Kidney (tissue), 14 donors: ENCODE data around the gene VSIG10. TPM values are rescaled to one million over a fixed set of nuclear protein-coding genes. Genes with fewer than 3 reads are reported as not detected.

ENCODE experiments used
- DNase-seq, 5 donors: peaks; one replicate each; pipeline ENCODE4 v3.0.0-alpha.2; 2013 to 2020
- FAIRE-seq: peaks from 2 replicates; lab custom pipeline; 2012; peaks lifted over from hg19 to GRCh38; lab: Jason Lieb, UNC
- H3K27ac ChIP-seq, 2 donors: one replicate each; pipeline ENCODE4 v1.7.0; 2013; ENCODE audit warnings: low read depth in 2 of 2, low read length in 2 of 2, inconsistent platforms in 1 of 2
- H3K27me3 ChIP-seq: one replicate; pipeline ENCODE4 v1.7.1; 2013; ENCODE audit warnings: low read length, inconsistent platforms; ENCODE audit not compliant: control insufficient read depth, insufficient read depth
- H3K36me3 ChIP-seq, 3 donors: one replicate each; pipeline versions ENCODE4 v1.7.0 to v1.7.1; 2013; ENCODE audit warnings: low read length in 3 of 3, control low read depth in 1 of 3, inconsistent platforms in 1 of 3; ENCODE audit not compliant: insufficient read depth in 3 of 3, control insufficient read depth in 2 of 3
- H3K4me1 ChIP-seq, 3 donors: one replicate each; pipeline versions ENCODE4 v1.7.0 to v1.7.1; 2013; ENCODE audit warnings: low read length in 3 of 3, inconsistent platforms in 1 of 3, low read depth in 1 of 3; ENCODE audit not compliant: control insufficient read depth in 2 of 3, insufficient read depth in 2 of 3
- H3K4me3 ChIP-seq, 3 donors: one replicate each; pipeline versions ENCODE4 v1.7.0 to v1.8.1; 2013; ENCODE audit warnings: low read length in 3 of 3, control low read depth in 1 of 3, inconsistent platforms in 1 of 3
- H3K9ac ChIP-seq, 3 donors: one replicate each; pipeline versions ENCODE4 v1.7.0 to v1.7.1; 2013; ENCODE audit warnings: low read length in 3 of 3, control low read depth in 1 of 3, inconsistent platforms in 1 of 3
- H3K9me3 ChIP-seq, 3 donors: one replicate each; pipeline versions ENCODE4 v1.7.0 to v1.7.1; 2013; ENCODE audit warnings: low read length in 3 of 3, control low read depth in 1 of 3, inconsistent platforms in 1 of 3; ENCODE audit not compliant: control insufficient read depth in 2 of 3, insufficient read depth in 1 of 3
- intact Hi-C: fragments of 100-400 bp; cut with DNase I; formaldehyde crosslinking; loops from one replicate; pipeline ENCODE4 v1.11.1; 2022
- polyA plus RNA-seq: library from polyadenylated mRNA; stranded (reverse); fragments of 350-450 nt; fragmentation: Illumina TruSeq; extraction: RNeasy Lipid Tissue Mini Kit (QIAGEN cat#74804); gene quantifications from one replicate; pipeline ENCODE4 v1.2.3, GENCODE V29; 2014; ENCODE audit warnings: low read depth, low replicate concordance; ENCODE audit not compliant: insufficient read depth
- total RNA-seq: library from RNA; stranded (reverse); fragmentation: NEBNext Ultra II Directional; extraction: Animal tissue kit (Norgen Biotek cat#: 25700); gene quantifications from one replicate; pipeline ENCODE4 v1.2.1, GENCODE V29; 2021
- TF ChIP-seq, protein P1 (sequence below): IDR thresholded peaks from 3 replicates; pipeline ENCODE4 v1.5.1; 2012; ENCODE audit warnings: mild to moderate bottlenecking, moderate library complexity, borderline replicate concordance; ENCODE audit not compliant: insufficient read depth; ENCODE audit errors: extremely low read depth
- donor health status: control.
- donor health status: control.
- donor health status: control.
- donor health status: control.
- donor health status: control.
- donor health status: DM: yes; HTN: yes; CAD: no.
- donor health status: Normal renal cell carcinoma (clear cell type).

VSIG10 gene
- total and polyA plus RNA-seq, 2 donors from 2014 or later, result 15.8 to 26.1 TPM

DNA sequence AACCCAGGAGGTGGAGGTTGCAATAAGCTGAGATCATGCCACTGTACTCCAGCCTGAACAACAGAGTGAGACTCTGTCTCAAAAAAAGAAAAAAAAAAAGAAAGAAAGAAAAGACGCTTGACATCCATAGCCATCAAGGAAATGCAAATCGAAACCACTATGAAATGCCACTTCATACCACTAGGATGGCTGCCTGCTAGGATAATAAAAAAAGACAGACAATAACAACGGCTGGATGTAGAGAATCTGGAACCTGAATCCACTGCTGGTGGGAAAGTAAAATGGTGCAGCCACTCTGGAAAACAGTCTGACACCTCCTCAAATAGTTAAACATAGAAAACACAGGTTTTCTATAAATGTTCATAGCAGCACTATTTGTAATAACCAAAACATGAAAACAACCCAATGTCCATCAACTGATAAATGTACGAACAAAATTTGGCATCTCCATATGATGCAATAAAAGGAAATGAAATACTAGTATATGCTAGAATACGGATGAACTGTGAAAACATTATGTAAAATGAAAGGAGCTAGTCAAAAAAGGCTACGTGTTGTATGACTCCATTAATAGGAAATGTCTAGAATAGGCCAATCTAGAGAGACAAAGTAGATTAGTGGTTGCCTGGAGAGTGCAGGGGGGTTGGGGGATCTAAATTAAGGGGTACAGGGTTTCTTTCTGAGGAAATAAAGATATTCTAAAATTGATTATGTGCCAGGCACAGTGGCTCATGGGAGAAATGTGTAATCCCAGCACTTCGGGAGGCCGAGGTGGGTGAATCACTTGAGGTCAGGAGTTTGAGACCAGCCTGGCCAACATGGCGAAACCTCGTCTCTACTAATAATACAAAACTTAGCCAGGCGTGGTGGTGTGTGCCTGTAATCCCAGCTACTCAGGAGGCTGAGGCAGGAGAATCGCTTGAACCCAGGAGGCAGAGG lies 52.6 kb downstream of the VSIG10 start:
- no peaks in the 10 kb centered on the region for H3K36me3 ChIP-seq
- H3K27ac ChIP-seq, result peak overlapping the region in 1 of 2 donors; percentile 16
- TF ChIP-seq, protein P1, sequence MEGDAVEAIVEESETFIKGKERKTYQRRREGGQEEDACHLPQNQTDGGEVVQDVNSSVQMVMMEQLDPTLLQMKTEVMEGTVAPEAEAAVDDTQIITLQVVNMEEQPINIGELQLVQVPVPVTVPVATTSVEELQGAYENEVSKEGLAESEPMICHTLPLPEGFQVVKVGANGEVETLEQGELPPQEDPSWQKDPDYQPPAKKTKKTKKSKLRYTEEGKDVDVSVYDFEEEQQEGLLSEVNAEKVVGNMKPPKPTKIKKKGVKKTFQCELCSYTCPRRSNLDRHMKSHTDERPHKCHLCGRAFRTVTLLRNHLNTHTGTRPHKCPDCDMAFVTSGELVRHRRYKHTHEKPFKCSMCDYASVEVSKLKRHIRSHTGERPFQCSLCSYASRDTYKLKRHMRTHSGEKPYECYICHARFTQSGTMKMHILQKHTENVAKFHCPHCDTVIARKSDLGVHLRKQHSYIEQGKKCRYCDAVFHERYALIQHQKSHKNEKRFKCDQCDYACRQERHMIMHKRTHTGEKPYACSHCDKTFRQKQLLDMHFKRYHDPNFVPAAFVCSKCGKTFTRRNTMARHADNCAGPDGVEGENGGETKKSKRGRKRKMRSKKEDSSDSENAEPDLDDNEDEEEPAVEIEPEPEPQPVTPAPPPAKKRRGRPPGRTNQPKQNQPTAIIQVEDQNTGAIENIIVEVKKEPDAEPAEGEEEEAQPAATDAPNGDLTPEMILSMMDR, result no peak

GRCh38 chr12:118046430-118046829 lies 57.4 kb downstream of the VSIG10 start:
- FAIRE-seq, result no peak
- intact Hi-C loops, result no loop called here
- TF ChIP-seq, protein P1, result no peak
- no peak for DNase-seq
- no peaks in the 10 kb centered on the region for H3K4me1 ChIP-seq
- H3K36me3 ChIP-seq, result peaks cover 0 to 17% (median under 1%) of the 10 kb centered on the region in 3 donors
- H3K27ac ChIP-seq, result no peak overlapping the region
- no peak overlapping the region for H3K4me3 ChIP-seq
- H3K9me3 ChIP-seq, result no peaks in the 10 kb centered on the region
- no peak overlapping the region for H3K9ac ChIP-seq
- no peaks in the 10 kb centered on the region for H3K27me3 ChIP-seq

More for the DNA sequence above, 52.6 kb downstream of the VSIG10 start:
- intact Hi-C loops, result no loop called here
- no peak overlapping the region for H3K4me3 ChIP-seq
- H3K9ac ChIP-seq, result no peak overlapping the region
- peaks cover 0 to 24% (median 15%) of the 10 kb centered on the region in 3 donors for H3K4me1 ChIP-seq
- no peaks in the 10 kb centered on the region for H3K27me3 ChIP-seq
- DNase-seq (no peak), FAIRE-seq (no peak)
- H3K9me3 ChIP-seq, result no peaks in the 10 kb centered on the region

DNA sequence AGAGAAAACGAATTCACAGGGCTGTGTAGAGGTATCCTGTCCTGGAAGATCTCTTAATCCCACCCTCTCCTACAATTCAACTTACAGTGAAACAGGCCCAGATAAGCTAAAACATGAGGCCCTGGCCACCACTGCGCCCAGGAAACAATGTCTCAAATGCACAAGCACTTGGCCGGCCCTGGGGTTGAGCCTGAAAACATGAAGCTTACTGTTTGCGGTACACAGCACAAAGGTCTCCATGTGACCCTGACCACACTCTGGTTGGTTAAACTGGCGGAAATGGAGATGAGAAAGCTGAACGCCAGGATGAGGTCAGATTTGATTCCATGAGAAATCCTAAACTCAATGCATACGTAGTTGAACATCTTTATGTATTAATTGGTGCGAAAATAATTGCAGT lies 59.2 kb downstream of the VSIG10 start:
- Histone ChIP-seq H3K4me3 (no peak overlapping the region), H3K27me3 (no peaks in the 10 kb centered on the region), H3K36me3 (peaks cover 8 to 27% (median 11%) of the 10 kb centered on the region in 3 donors), H3K9ac (no peak overlapping the region), H3K27ac (no peak overlapping the region), H3K9me3 (no peaks in the 10 kb centered on the region), H3K4me1 (no peaks in the 10 kb centered on the region)
- DNase-seq (no peak), FAIRE-seq (no peak)
- TF ChIP-seq, protein P1, result no peak
- intact Hi-C loops, result no loop called here
